ENCODE data around the gene SLC6A17. TPM values are rescaled to one million over a fixed set of nuclear protein-coding genes. Genes with fewer than 3 reads are reported as not detected.

The SLC6A17 gene
- polyA plus RNA-seq, 3 donors = not detected

DNA sequence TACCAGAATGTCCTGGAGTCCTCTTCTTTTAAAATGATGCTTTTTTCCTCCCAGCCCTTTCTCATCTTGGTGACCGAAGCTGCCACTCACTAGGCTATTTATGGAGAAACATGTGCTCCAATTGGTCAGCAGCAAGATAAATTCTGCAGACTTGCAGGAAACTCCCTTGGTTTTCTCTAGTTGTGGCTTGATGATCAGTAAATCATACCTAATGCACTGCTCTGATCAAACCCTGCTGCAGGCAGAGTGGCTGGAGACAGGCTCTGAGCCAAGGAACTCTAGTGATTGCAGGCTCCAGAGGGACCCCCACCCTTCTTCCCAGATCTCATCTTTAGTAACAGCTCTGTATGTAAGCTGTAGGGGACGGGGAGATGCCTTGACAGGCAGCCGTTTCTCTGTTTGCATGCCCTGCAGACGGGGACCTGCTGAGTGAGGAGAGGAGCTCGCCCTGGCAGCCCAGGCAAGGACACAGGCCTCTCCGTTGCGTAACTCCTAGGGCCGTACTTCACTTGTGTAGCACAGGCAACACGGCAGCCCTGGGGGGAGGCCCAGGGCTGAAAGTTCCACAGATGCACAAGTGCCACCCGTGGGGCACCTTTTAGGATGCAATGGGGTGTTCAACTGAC, 14.5 kb downstream of the SLC6A17 start:
- Mint-ChIP-seq H3K4me3 (no peak overlapping the region), H3K27ac (no peak overlapping the region), H3K9me3 (peaks cover 0 to 2% (median 0%) of the 10 kb centered on the region in 7 donors), H3K27me3 (ENCODE audit: low read depth in 3 of 3) (peaks cover 6 to 10% (median 8%) of the 10 kb centered on the region in 3 donors), H3K4me1 (no peaks in the 10 kb centered on the region), H3K36me3 (no peaks in the 10 kb centered on the region)
- no peak overlapping the region for H3K4me3 ChIP-seq (replicated peaks in 1 of 3; ENCODE audit: low read depth in 2 of 3, low read length in 3 of 3)
- H3K4me2 ChIP-seq (replicated peaks; ENCODE audit: extremely low read depth, low read length, poor library complexity, severe bottlenecking) = no peak overlapping the region
- TF ChIP-seq, protein P1, sequence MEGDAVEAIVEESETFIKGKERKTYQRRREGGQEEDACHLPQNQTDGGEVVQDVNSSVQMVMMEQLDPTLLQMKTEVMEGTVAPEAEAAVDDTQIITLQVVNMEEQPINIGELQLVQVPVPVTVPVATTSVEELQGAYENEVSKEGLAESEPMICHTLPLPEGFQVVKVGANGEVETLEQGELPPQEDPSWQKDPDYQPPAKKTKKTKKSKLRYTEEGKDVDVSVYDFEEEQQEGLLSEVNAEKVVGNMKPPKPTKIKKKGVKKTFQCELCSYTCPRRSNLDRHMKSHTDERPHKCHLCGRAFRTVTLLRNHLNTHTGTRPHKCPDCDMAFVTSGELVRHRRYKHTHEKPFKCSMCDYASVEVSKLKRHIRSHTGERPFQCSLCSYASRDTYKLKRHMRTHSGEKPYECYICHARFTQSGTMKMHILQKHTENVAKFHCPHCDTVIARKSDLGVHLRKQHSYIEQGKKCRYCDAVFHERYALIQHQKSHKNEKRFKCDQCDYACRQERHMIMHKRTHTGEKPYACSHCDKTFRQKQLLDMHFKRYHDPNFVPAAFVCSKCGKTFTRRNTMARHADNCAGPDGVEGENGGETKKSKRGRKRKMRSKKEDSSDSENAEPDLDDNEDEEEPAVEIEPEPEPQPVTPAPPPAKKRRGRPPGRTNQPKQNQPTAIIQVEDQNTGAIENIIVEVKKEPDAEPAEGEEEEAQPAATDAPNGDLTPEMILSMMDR (IDR thresholded peaks at IDR 0.05) = no peak
- no peaks in the 10 kb centered on the region for H4K20me1 ChIP-seq (ENCODE audit: insufficient read depth, low read length)
- DNase-seq = no peak
- H3K9me3 ChIP-seq (replicated peaks in 1 of 2; ENCODE audit: control insufficient read depth in 1 of 2, insufficient read depth in 1 of 2, low read length in 2 of 2) = no peaks in the 10 kb centered on the region
- H2AFZ ChIP-seq (ENCODE audit: insufficient read depth, low read depth, low read length, poor library complexity, severe bottlenecking) = no peak overlapping the region
- no peak overlapping the region for H3K27ac ChIP-seq (ENCODE audit: low read depth in 1 of 2, low read length in 2 of 2)
- WGBS (ENCODE audit: insufficient coverage) = 72% methylated on average over 9 of the region's 10 CpGs
- no peaks in the 10 kb centered on the region for H3K79me2 ChIP-seq (ENCODE audit: insufficient read depth, low read length)
- intact Hi-C loops (cut with micrococcal nuclease) = no loop called here
- H3K36me3 ChIP-seq (replicated peaks in 1 of 2; ENCODE audit: control insufficient read depth in 1 of 2, insufficient read depth in 2 of 2, low read length in 2 of 2) = no peaks in the 10 kb centered on the region
- H3K27me3 ChIP-seq (ENCODE audit: control insufficient read depth in 2 of 2, insufficient read depth in 2 of 2, low read length in 2 of 2) = no peaks in the 10 kb centered on the region
- H3K4me1 ChIP-seq (ENCODE audit: control insufficient read depth in 1 of 2, insufficient read depth in 2 of 2, low read length in 2 of 2) = no peaks in the 10 kb centered on the region
- no peak overlapping the region for H3K9ac ChIP-seq (ENCODE audit: insufficient read depth, low read length, poor library complexity, severe bottlenecking)

DNA sequence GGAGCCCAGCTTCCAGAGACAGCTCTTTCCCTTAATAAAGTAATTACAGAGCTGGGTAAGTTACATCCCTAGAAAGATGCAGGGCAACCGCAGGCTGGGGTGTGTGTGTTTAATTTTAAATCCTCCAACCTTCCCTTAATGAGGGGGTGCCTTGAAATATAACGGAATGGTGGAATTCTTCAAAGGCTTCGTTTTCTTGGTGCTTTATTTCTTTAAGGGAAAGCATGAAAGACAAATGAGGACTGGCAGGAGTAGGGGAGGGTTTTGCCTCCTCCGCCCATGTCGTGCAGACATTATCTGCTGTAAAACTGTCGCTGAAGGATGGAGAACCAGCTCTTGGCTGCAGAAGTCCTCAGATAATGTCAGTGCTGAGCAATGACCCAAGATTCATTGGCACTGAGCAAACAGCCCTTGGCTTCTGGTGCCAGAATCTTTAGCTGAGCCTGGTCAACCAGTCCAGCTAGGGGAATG, 15.5 kb downstream of the SLC6A17 start:
- Histone ChIP-seq H3K79me2 (ENCODE audit: insufficient read depth, low read length) (no peaks in the 10 kb centered on the region), H3K27ac (ENCODE audit: low read depth in 1 of 2, low read length in 2 of 2) (no peak overlapping the region), H3K4me2 (replicated peaks; ENCODE audit: extremely low read depth, low read length, poor library complexity, severe bottlenecking) (no peak overlapping the region), H3K9ac (ENCODE audit: insufficient read depth, low read length, poor library complexity, severe bottlenecking) (no peak overlapping the region), H4K20me1 (ENCODE audit: insufficient read depth, low read length) (no peaks in the 10 kb centered on the region), H3K4me1 (ENCODE audit: control insufficient read depth in 1 of 2, insufficient read depth in 2 of 2, low read length in 2 of 2) (no peaks in the 10 kb centered on the region), H3K9me3 (replicated peaks in 1 of 2; ENCODE audit: control insufficient read depth in 1 of 2, insufficient read depth in 1 of 2, low read length in 2 of 2) (no peaks in the 10 kb centered on the region), H3K27me3 (ENCODE audit: control insufficient read depth in 2 of 2, insufficient read depth in 2 of 2, low read length in 2 of 2) (no peaks in the 10 kb centered on the region), H3K36me3 (replicated peaks in 1 of 2; ENCODE audit: control insufficient read depth in 1 of 2, insufficient read depth in 2 of 2, low read length in 2 of 2) (no peaks in the 10 kb centered on the region), H3K4me3 (replicated peaks in 1 of 3; ENCODE audit: low read depth in 2 of 3, low read length in 3 of 3) (no peak overlapping the region), H2AFZ (ENCODE audit: insufficient read depth, low read depth, low read length, poor library complexity, severe bottlenecking) (no peak overlapping the region)
- H3K4me1 Mint-ChIP-seq = no peaks in the 10 kb centered on the region
- H3K36me3 Mint-ChIP-seq = no peaks in the 10 kb centered on the region
- intact Hi-C loops (cut with micrococcal nuclease) = no loop called here
- WGBS (ENCODE audit: insufficient coverage) = 91% methylated on average over 4 of the region's 6 CpGs
- H3K27me3 Mint-ChIP-seq (ENCODE audit: low read depth in 3 of 3) = peaks cover 6 to 11% (median 8%) of the 10 kb centered on the region in 3 donors
- no peak overlapping the region for H3K27ac Mint-ChIP-seq
- no peak for DNase-seq
- TF ChIP-seq, protein P1 (IDR thresholded peaks at IDR 0.05) = no peak
- H3K9me3 Mint-ChIP-seq = no peaks in the 10 kb centered on the region
- no peak overlapping the region for H3K4me3 Mint-ChIP-seq
